ENCODE measurements around the gene DCUN1D4.

GRCh38 chr4:51901363-51901762 lies 58.4 kb downstream of the DCUN1D4 start:
- TF ChIP-seq CTCF (IDR thresholded peaks at IDR 0.05; ENCODE audit: poor library complexity) (no peak), EZH2phosphoT487 (IDR thresholded peaks at IDR 0.05; ENCODE audit: low read depth, severe bottlenecking, unreplicated experiment) (no peak)

Measured in hepatocyte (in vitro differentiated cells).